Mesenteric fat pad (tissue), 1 donor: ENCODE data around the gene RAB14. TPM values are rescaled to one million over a fixed set of nuclear protein-coding genes. Genes with fewer than 3 reads are reported as not detected.

Experiments
- DNase-seq: peaks from one replicate; pipeline ENCODE4 v3.0.0-alpha.2; 2020; ENCODE audit warnings: low spot score
- total RNA-seq: library from RNA; stranded (reverse); fragmentation: NEBNext Ultra II Directional; extraction: Animal tissue kit (Norgen Biotek cat#: 25700); gene quantifications from one replicate; pipeline ENCODE4 v1.2.1, GENCODE V29; 2021
- donor health status: DM: yes; HTN: yes; CAD: no.

RAB14 gene
- total RNA-seq, 1 donor from 2014 or later = 56.9 TPM

DNA sequence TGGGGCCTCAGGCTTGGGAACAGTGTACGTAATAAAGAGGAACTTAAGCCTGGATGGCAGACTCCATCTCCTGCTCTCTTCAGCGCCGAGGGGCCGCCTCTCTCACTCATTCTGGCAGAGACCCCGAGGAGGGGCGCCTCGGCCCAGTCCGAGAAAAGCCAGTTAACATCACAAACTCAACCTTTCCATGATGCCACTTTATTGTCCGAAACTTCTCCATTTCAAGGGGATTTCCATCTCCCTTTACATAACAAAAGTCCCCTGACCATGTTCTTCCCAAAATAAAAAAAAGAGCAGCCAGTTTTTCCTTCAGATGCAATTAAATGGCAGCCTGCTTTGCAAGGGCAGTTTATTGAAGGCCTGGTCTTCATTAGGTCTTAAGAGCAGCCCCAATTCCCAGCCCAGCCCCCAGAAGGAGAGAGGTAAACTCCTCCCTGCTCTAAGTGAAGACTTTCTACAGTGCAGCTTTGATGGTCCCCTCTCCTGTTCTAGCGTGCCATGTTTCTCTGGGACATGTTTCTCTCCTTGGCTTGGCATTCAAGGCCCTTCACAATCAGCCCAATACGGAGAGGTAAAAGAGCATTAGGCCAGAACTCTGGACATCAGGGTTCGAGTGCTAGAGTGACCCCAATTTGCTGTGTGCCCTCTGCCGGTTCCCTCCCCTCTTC, 19.5 kb upstream of the RAB14 start:
- no peak for DNase-seq

- DNase-seq = no peak
These were observed 17.9 kb upstream of the RAB14 start for GRCh38 chr9:121219530-121219929.

DNA sequence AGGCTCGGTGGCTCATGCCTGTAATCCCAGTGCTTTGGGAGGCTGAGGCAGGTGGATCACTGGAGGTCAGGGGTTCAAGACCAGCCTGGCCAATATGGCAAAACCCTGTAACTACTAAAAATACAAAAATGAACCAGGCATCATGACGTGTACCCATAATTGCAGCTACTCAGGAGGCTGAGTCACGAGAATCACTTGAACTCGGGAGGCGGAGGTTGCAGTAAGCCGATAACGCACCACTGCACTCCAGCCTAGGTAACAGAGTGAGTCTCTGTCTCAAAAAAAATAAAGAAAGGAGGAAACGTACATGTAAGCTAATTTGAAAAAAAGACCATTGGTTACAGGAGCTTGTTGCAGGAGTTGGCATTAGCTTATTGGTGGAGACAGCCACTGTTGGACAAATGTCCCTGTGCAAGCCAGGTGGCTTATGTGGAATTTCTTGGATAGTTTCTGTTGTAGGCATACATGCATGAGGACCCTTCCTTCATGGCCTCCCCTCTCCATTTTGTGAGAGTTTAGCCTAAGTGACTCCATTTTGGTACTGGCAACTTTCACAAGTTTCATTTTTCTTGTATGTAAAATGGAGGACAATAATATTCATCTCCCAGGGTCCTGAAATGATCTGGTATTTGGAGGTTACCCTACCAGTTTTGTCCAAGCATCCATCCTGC, 16.8 kb upstream of the RAB14 start:
- DNase-seq = no peak

GRCh38 chr9:121217609-121218292, 16.1 kb upstream of the RAB14 start:
- no peak for DNase-seq

DNA sequence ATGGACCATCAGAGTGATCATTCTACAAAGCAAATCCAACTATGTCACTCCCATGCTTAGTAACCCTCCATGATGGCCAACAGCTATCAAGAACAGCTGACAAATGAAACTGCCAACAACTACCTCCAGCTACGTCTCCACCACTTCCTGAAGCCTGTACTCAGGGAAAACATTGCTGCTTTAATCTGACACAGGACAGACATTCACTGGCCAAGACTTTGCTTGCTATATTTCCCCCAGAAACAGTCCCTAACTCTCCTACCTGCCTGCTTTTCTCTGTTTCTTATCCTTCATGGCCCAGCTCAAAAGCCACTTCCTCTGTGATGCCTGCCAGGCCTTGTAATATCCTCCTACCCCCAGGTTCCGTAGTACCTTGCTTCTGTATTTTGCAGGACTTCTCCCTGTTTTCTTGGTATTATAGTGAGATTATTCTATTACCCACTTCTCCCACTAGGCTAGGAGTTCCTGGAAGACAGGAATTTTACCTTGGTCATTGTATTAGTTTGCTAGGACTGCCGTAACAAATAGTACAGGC, 14.7 kb upstream of the RAB14 start:
- no peak for DNase-seq

- no peak for DNase-seq
These were observed 12.3 kb upstream of the RAB14 start for GRCh38 chr9:121214005-121214404.

DNA sequence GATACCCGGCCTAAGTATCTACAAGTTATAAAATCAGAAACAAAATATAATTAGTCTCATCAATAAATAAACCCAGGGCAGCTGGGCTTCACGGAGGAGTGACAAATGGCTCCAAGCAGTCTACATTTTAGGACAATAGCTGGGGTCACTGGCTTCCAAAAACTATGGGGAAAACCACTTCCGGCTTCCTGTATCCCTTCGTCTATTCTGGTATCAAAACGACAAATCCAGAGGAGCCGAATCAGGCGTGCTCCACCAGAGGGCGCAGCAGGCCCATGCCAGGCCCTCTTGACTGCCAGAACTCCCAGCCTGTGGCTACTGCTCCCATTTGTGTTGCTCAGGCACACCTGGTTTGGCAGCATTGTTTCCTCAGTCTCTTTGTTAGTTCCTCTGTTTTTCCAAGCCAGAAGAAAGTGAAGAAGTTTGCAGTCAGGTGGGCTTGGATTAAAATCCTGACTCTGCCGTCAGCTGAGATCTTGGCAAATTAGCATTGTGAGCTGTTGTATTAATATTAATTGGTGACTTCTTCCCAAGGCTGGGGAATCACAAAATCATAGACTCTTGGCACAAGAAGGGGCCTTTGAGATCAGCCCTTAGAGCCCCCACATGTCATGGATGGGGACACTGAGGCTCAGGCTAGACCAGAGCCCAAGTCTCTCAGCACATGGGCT, 11.6 kb upstream of the RAB14 start:
- DNase-seq = peak; percentile 95

GRCh38 chr9:121210536-121210935, 8.9 kb upstream of the RAB14 start:
- no peak for DNase-seq

DNA sequence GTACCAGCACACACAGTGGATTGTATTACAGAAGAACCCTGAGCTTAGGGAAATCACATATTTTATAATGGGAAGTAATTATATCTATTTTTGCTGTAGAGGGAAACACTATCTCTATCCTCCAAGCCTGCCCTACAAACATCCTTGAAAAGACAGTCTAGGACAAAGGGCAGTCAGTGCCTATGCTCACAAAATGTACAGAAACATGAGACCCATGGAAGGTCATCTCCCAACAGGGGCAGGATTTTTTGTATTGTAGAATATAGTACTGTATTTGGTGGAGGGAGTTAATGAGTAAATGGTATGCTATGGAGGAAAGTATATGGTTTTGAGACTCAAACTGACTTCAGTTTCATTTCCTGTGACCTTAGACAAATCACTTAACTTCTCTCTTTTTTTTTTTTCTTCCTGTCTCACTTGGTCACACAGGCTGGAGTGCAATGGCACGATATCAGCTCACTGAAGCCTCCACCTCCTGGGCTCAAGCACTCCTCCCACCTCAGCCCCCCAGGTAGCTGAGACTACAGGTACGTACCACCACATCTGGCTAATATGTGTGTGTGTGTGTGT, 5.8 kb upstream of the RAB14 start:
- no peak for DNase-seq

GRCh38 chr9:121206516-121207370, 5.1 kb upstream of the RAB14 start:
- DNase-seq = no peak

DNA sequence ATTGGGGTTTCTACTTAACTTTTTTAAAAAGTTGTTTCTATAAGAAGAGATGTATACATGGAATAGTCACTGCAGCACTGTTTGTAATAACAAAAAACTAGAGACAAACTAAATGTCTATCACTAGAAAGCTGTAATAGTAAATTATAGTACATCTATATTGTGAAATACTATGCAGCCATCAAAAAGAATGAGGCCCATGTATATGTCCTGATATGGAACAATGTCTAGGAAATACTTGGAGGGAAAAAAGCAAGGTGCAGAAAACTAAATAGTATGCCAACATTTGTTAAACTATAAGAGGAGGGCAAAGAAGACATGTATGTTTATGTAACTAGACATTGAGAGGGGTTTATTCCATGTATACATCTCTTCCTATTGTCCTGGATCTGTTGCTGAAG, 2.9 kb upstream of the RAB14 start:
- no peak for DNase-seq

DNA sequence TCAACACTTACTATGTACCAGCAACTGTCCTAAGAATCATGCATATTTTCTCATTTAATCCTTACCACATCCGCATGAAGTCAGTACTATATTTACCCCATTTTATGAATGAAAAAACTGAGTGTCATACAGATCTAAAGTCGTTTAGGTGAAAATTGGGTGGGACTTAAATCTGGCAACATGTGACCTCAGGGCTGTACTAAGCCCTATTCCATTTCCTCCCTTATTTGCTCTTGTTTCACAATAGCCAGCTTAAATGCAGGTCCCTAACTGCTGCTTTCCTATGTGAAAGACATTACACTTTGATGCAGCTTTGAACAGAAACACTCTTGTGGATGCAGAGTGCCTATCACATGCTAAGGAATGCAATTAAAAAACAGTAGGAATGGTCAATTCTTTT, 2.5 kb upstream of the RAB14 start:
- no peak for DNase-seq

DNA sequence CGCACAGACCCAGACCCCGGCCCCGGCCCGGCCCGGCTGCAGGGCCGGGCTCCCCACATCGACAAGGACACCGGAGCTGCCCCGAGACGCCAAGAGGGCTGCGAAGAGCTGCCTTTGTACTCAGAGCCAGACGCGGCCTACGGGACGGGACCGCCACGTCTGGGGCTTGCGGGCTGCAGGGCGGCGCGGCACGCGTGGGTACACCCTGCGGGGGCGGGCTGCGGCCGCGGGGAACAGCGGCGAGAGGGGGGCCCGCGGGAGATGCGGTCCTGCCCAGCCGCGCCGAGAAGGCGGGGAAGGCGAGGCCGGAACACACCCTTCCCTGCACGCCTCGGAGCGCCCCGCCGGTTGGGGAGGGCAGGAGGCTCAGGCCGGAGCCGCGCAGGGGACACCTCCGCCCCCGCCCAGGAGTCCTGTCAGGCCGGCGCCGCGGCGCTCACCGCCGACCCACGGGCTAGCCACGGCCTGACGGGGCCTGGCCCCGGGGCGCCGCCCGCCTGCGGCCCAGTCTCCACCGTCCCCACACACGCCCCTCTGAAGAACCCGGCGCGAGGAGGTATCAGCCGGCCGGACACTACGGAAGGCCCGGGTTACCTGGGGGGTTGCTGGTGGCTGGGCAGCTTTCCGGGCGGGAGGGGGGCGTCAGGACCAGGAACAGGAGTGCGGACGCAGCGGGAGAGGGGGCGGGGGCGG, 478 bp downstream of the RAB14 start:
- DNase-seq = peak; percentile 90

DNA sequence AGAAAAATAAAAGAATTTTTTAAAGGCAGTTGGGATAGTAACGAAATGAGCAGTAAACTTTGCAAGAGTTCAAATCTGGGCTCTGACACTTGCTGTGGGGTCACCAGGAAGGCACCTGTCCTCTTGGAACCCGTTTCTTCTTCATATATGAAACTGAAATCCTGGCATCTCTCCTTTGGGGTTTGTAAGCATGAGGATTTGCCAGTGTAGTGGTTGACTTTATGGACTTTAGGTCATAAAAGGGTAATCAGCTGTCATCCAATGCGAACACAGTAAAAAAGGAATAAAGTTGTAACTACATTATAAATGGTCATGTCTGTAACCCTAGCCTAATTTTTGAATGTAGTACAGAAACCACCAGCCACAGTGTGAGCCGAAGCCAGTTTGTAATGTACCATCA, 1.3 kb downstream of the RAB14 start:
- DNase-seq = no peak

DNA sequence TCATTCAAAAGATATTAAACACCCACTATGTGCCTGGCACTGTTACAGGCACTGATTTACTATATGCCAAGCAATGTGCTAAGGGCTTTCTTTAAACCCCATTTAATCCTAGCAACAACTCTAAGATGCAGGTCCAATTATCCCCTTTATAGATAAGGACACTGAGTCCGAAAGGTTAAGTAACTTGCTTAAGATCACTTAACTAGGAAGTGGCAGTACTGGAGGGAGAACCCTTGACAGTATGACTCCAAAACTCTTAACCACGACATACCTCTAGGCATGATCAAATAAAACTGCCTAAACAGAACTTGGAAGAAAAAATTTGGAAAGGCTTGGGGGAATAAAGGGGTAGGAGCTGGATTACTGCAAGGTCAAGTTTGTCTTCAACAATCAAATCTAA, 1.7 kb downstream of the RAB14 start:
- DNase-seq = no peak

GRCh38 chr9:121198512-121199042, 3.1 kb downstream of the RAB14 start:
- DNase-seq = no peak

- DNase-seq = no peak
These were observed 4.5 kb downstream of the RAB14 start for GRCh38 chr9:121197132-121197531.

- DNase-seq = no peak
These were observed 5.3 kb downstream of the RAB14 start for GRCh38 chr9:121196389-121196788.

- DNase-seq = no peak
These were observed 6.9 kb downstream of the RAB14 start for GRCh38 chr9:121194730-121195129.
